Hypothalamus (tissue), 51 donors: ENCODE data around the gene FHOD3.
"Not testable (repeated sequence)": the region's sequence is repeated elsewhere in the genome, so short reads cannot be mapped to it uniquely, and the experiment has no call there.

Experiments
- DNase-seq, 51 donors: peaks; one replicate each; lab custom pipeline; 2025; lab: John Stamatoyannopoulos, UW

The FHOD3 gene

DNA sequence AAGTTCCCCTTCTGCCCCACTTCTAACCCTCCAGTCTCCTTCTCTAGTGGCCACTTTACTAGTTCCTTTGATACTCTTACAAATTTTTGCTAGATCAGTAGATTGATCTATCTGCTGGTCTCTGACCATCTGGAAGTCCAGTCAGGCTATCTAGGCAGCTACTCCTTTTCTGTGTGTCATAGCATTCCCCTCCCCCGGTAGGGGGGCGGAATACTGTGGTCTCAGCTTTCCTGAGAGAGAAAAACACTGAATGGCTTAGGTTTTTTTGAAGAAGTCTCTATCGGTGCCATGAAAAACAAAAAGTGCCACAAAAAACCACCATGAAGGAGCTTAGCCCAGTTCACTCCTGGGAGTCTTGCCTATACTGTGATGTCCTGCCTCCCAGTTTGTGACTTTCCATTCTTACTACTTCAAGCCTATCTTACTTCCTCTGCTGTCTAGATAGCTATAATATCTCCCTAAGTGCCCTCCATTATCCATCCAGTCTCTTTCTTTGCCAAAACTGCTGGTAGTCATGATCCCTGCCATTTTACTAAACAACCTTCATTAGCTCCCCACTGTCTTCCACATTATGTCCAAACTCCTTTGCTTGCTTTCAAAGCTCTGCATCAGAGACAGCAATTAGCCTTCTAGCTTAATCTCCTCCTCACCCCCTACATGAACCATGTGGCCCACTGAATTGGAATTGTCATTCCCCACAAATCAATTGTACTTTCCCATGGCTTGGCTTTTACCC is 501.4 kb downstream of the FHOD3 start:
- DNase-seq, result no peak

DNA sequence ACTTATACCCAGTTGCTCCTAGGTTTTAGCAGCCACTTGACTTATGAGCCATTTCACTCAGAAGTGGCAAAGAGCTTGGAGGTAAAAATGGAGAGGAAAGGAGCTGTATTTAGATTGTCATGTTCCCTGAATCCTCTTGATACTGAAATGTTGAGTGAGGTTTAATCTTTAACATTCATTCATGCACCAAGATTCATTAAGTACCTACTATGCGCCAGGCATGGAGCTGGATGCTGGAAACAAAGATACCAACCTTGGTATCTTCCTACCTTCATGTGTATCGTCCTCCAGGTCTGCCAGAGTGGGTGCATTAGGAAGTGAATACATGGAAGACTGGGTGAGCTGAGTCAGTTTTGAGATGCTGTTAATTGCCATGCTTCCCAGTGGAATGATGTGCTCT is 507.6 kb downstream of the FHOD3 start:
- no peak for DNase-seq

DNA sequence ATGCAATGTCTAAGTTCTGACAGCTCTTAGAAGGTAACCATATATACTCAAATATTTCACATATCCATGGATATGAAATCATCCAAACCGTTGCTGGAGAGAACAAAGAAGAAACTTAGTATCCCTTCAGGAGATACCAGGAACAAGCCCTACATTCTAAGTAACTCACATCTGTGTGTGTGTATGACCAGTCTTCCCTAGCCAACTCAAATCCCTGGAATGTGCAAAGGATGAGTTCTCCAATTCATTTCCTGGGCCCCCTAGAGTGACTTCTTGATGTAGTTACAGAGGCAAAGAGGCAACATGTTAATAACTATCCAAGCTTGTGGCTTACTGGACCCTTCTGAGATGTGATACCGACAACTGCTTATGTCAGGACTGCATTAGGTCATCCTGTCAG is 511.2 kb downstream of the FHOD3 start:
- DNase-seq, result no peak

DNA sequence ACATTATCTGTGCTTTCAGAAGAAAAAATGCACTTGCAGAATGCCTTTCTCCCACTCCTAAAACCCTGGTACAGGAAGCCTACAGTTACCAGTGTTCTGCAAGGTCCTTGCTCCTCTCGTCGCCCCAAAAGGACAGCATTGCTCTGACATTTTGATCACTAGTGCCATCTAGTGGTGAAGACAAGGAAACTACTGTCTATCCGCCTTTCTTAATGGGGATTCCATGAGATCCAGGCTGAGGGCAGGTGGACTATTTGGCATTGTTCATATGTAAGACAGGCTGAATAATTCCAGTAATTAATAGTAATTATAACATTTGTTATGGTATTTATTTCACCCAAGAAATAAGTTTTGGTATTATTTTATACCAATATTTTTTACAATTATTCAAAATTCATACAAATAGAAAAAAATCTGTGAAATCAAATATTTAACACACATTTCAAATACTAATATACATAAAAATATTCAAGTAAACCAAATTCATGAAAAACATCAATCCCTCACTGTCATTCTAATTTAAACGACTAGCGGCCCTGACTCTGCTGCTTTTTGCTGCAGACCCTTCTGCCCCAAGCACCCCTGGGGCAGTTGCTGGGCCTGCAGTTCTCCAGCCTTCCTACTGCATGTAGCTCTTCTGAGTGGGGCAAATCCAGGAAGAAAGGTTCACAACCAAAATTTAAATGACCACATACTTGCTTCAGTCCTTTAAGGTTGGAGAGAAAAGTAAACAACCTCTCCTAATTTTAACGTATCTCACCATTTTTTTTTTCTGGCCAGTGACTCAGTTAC is 512.3 kb downstream of the FHOD3 start:
- peak in 19 of 51 donors; percentile 0 to 47 (median 24) for DNase-seq

DNA sequence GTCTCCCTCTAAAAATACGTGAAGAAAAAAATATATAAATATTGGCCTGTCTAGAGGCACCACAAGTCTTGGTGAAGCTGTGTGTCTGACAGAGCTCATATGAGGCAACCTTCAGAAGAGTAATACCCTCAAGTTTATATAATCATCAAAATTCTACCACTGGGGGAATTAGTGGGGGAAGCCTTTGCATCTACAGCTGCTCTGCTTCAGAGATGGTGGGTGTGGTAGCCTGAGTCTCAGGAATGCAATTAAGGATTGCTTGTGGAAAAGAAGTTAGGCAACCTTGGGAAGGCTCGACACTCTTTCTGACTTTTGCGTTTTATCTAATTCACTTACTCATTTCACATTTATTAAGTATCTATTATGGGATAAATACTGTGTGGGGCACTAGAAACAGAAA is 513.9 kb downstream of the FHOD3 start:
- no peak for DNase-seq

DNA sequence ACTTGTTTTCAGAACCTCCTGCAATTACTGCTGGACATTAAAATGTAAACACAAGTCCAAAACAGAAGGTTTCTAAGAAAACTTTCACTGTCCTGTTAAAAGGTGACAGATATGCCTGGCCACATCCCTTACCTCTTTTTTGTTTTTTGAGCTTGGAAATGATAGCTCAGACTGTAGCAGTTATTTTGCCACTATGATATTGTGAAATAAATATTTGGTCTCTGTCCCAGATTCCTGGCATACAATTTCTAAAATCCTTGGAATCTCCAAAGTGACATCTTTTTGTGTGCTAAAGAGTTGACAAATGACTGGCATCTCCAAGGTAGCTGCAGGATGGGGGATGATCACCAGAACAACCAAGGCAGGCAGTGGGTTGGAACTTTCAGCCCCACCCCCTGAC is 514.4 kb downstream of the FHOD3 start:
- no peak for DNase-seq

DNA sequence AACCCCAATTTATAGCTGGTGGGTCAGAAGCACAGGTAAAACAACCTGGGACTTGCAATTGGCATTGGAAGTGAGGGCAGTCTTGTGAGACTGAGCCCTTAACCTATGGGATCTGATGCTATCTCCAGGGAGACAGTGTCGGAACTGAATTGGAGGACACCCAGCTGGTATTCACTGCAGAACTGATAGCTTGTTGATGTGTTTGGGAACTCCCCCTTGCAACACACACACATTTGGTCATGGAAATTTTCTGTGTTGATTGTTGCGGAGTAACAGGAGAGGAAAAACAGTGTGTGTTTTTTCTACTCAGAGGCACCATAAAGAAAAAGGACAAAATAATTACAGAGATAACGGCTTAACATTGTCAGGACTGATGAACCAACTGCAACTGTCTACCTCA is 515.2 kb downstream of the FHOD3 start:
- no peak for DNase-seq

DNA sequence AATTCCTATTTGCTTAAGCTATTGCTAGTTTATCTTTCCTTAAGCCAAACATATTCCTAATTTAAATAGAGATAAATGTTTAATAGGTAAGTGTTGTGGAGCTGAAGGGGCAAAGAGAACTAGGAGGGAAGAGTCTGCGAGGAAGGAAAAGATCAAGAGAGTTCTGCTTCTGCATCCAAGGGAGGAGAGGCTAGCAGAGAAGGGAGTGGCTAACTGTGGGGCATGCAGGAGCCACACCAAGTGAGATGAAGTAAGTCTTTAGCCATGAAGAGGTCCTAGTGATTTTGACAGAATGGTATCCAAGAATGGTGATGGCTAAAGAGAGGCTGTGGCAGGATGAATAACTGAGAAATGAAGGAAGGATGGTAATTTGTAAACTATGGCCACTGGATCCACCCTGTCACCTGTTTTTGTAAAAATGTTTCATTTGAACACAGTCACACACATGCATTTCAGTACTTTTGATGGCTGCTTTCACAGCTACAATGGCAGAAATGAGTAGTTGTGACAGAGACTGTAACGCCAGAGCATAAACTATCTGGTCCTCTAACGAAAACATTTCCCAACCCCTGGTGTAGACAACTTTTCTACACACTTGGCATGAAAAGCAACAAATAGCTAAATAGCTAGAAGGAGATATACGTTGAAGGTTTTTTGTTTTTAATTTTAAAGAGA is 515.7 kb downstream of the FHOD3 start:
- DNase-seq, result no peak

DNA sequence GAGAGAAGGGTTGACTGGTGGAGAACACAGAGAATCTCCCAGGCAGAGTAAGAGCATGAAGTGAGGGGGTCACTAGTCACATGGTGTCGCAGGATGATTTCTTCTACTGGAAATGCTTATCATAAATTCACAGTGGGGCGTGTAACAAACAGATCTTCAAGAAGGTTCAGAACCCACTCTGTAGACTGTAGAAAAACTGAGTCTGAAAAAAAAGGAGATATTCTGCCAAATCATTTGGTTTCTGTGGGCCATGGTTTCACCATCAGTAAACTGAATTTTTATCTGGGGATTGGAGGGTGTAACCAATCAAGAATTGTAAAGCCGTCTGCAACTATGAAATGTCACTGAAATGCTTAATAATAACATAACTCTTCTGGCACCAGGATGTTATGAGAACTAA is 516.3 kb downstream of the FHOD3 start:
- no peak for DNase-seq

DNA sequence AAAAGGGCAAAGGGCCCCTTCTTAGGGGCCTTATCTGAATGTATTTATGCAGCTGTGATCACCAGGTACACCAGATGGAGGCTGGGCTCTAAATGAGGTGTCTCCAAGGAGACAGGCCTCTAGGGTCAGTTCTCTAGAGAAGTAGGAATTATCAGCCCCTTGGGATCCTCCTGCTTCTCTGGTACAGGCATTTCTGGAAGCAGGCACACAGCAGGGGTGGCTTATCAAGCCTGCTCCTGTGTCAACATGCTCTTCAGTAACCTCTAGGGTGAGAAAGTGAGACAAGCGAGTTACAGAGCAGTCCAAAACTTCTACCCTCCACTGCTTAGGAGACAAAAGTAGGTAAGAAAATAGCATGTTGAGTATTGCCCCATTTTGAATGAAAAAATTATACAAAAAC is 517.5 kb downstream of the FHOD3 start:
- no peak for DNase-seq

DNA sequence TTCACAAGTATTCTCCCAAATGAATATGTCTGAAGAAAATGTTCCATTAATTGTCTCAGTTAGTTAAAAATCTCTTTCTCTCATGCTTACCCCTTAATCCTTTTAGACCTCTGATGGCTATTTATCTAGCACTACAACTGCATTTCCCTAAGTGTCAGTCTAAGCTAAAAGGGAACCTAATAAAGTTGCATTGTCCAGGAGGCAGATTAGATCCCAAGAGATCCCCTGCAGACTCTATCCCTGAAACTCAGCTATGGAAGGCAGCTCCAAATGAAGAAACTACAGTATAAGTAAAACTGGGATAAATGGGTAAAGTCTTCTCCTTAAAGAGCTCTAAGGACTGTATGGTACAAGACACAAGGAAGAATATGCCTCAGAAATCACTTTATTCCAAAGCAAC is 518.6 kb downstream of the FHOD3 start:
- not testable (repeated sequence) for DNase-seq

DNA sequence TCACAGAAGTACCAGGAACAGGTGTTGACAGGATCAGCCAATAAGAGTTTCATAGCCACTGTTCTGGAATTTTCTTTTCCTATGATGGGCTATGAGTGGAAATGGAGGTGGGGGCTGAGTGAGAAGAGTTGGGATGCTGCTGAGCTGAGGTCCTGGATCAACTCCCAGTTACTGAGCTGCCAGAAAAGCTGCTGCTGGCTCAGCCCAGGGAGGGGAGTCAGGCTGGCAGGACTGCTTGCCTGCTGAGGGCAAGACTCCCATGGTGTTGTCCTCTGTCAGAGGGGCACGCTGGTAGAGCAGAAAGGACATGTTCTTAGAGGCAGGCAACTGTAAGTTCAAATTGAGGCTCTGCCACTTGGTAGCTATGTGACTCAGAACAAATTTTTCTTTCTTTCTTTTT is 519.5 kb downstream of the FHOD3 start:
- DNase-seq, result no peak

DNA sequence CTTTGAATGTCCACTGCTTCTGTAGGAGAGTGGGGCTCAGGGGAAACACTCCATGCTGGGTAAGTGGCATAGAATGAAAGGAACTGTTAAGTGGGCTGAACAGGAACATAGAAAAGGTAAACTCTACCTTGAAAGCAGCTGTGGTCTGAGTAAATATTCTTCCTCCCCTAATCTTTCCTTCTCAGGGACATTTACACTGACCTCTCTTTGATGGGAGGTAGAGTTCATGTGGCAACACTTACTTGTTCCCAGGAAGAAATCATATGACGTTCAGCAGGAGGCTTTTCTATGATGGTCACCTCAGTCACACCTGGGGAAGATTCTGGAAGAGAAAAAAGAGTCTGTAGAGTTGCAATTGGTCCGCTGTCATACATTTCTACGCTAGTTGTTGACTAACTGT is 521.1 kb downstream of the FHOD3 start:
- DNase-seq, result no peak

DNA sequence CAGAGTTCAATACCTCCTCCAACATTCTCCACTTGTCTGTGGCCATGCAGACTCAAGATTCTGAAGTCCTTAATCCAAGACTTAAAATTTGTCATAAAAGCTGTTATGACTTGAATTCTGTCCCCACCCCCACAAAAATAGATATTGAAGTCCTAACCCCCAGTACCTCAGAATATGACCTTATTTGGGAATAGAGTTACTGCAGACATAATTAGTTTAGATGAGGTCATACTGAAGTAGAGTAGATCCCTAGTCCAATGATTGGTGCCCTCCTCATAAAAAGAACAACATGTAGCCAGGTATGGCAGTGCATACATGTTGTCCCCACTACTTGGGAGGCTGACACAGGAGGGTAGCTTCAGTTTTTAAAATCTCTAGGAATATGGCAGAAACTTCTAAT is 522.1 kb downstream of the FHOD3 start:
- DNase-seq, result no peak

DNA sequence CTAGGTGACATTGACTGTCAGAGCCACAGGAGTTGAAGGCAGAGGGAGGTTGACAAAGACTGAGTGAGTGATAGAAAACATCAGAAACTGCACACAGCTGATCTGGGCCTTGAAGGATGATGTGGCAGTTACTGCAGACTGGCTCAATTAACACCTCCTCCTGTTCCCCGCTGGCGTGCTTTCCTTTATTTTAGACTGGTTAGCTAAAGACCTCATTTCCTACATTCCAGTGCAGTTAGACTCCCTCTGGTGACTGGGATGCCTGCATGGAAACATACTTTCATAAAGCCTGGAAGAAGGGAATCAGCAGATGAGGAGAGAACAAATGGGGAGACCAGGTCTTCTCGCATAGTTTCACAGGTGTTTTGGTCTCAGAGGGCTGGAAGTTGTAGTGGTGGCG is 524.2 kb downstream of the FHOD3 start:
- DNase-seq, result no peak

DNA sequence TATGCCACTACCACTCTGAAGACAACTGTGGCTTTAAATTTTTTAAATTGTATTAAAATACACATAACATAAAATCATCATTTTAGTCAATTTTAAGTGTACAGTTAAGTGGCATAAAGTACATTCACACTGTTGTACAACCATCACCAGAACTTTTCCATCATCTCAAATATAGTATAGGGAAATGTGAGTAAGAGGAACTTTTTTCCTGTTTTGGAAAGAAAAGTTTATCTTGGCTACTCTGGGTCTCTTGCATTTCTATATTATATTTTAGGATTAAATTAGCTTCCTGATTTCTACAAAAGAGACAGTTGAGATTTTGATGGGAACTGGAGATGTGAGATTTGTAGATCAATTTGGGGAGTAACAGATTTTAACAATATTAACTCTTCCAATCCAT is 528.0 kb downstream of the FHOD3 start:
- no peak for DNase-seq

DNA sequence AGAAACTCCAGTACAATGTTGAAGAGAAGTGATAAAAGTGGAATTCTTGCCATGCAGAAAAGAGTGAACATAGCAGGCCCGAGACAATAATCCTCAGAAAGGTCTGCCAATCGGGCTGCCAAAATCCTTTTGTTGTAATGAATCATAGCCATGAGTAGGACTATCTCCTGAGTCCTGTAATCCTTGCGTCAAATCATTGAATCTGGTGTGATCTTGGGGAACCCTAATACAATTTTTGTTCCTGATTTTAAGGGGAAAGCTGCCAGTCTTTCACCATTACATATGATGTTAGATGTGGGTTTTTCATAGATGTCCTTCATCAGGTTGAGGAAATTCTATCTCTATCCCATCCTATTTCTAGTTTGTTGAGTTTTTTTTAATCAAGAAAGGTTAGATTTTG is 529.0 kb downstream of the FHOD3 start:
- no peak for DNase-seq

DNA sequence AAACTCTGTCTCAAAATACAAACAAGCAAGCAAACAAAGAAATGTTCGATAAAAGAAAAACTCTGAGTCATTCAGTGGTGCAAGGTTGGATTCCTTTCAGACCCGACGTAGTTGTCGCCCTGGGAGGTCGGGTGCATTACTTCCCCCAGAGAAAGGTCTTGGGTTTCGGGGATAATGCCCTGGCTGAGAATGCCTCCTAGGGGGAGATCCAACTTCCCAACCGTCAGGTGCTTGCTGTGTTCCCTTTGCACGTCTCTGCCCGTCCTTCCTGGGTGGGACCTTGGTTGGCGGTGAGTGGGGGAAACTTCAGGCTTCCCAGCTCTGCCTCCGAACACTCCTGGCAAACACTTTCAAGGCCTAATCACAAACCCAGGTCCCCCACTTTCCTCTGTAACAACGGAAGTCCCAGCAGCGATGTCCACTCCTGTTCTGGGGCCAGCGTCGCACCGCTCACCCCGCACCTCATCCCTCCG is 530.7 kb downstream of the FHOD3 start:
- peak in 18 of 51 donors; percentile 9 to 73 (median 44) for DNase-seq

DNA sequence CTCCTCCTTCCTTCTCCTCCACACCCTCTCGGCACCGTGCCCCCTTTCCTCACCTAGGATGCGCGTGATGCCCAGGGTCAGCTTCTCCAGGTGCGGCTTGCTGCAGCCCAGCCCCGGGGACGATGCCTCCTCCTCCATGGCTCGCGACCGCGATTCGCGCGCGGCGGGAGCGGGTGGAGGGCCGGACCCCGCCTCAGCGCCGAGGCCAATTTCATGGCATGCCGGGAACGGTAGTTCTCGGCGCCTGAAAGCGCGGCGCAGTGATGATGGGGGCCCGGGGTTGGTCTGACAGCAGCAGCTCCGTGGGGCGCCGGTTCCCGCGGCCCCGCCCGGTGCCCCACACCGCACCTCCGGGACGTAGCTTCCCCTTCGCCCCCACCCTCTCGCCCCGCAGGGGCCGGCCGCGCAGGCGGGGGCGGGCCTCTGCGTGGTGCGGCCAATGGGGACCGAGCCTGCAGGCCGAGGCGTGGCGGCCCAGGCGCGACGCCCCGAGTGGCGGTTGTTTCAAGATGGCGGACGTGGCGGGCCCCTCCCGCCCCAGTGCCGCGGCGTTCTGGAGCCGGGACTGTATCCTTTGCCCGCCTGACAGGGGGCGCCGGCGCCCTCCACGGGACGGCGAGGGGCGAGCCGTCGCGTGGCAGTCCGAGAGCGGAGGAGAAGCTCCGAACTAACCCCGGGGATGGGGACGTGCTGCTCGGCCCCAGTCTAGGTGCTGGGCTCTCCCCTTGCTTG is 531.3 kb downstream of the FHOD3 start, which contains the start of the genes KIAA1328 and TPGS2:
TSS of gene KIAA1328 (plus strand) at position 498 of the 732 bp plus-strand sequence. CDS start at position 510, 12 bp downstream.
TSS of gene TPGS2 (minus strand) at position 373 of the 732 bp plus-strand sequence. CDS start at position 138, 235 bp downstream.
- DNase-seq, result peak; percentile 36 to 94 (median 80)
